ENCODE measurements around the gene PTX3. TPM values are rescaled to one million over a fixed set of nuclear protein-coding genes. Genes with fewer than 3 reads are reported as not detected.

Gene PTX3
- total RNA-seq, 3 donors from 2014 or later (not counting 1 experiment from before 2014, with no cell fraction given) = 0.40 to 5.8 (median 1.4) TPM

DNA sequence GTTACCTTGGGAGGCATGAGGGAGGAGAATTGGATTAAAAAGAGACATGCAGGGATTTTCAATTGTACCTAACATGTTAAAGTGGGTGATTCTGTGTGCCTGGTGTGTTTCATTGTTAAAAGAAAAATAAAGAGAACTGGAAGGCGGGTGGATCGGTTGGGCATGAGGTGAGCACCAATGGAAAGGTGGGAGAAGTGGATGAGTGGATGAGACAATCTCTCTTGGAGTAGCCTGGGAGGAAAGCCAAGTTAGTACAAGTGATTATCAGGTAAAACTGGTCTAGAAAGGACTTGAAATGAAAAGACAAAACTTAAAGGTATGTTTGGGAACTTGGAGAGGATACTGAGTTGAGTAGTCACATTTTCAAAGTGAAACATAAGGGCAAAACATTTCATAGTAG lies 54.5 kb downstream of the PTX3 start:
- DNase-seq (no peak), ATAC-seq (no peak)
- Histone ChIP-seq H3K27me3 (ENCODE audit: control insufficient read depth, insufficient read depth, low read length) (no peaks in the 10 kb centered on the region), H3K27ac (ENCODE audit: low read length) (no peak overlapping the region), H3K4me3 (ENCODE audit: low read length) (no peak overlapping the region), H3K4me1 (ENCODE audit: control insufficient read depth, insufficient read depth, low read length) (no peaks in the 10 kb centered on the region), H3K9me3 (ENCODE audit: control insufficient read depth, insufficient read depth, low read length) (no peaks in the 10 kb centered on the region), H3K36me3 (ENCODE audit: control insufficient read depth, insufficient read depth, low read length) (no peaks in the 10 kb centered on the region)
- Mint-ChIP-seq H3K36me3 (no peaks in the 10 kb centered on the region), H3K27me3 (ENCODE audit: low read depth in 2 of 2) (no peaks in the 10 kb centered on the region), H3K27ac (no peak overlapping the region), H3K4me3 (no peak overlapping the region), H3K9me3 (peaks cover 0 to 2% of the 10 kb centered on the region in 2 donors), H3K4me1 (no peaks in the 10 kb centered on the region)
- intact Hi-C loops (cut with micrococcal nuclease) = no loop called here
- 87% methylated on average over 2 of the region's 2 CpGs for WGBS (ENCODE audit: insufficient coverage)
- TF ChIP-seq, protein P1, sequence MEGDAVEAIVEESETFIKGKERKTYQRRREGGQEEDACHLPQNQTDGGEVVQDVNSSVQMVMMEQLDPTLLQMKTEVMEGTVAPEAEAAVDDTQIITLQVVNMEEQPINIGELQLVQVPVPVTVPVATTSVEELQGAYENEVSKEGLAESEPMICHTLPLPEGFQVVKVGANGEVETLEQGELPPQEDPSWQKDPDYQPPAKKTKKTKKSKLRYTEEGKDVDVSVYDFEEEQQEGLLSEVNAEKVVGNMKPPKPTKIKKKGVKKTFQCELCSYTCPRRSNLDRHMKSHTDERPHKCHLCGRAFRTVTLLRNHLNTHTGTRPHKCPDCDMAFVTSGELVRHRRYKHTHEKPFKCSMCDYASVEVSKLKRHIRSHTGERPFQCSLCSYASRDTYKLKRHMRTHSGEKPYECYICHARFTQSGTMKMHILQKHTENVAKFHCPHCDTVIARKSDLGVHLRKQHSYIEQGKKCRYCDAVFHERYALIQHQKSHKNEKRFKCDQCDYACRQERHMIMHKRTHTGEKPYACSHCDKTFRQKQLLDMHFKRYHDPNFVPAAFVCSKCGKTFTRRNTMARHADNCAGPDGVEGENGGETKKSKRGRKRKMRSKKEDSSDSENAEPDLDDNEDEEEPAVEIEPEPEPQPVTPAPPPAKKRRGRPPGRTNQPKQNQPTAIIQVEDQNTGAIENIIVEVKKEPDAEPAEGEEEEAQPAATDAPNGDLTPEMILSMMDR (IDR thresholded peaks at IDR 0.05) = no peak

Other genes with a start within 250 kb of the PTX3 start
- 1 to 10 TPM in 1 of 3 donors, under 1 TPM in 2; 0.41 to 1.3 (median 0.60) TPM for gene VEPH1, start 66.6 kb downstream of the PTX3 start, total RNA-seq